IPS-18a (cell line): ENCODE data around the gene SHROOM3.
A peak's percentile ranks its signal among the peaks of the same experiment; 100 is the strongest.

Experiments
- H3K27ac ChIP-seq: one replicate; pipeline ENCODE4 v1.5.1; 2013; ENCODE audit warnings: low read length
- H3K27me3 ChIP-seq: one replicate; pipeline ENCODE4 v1.6.1; 2013; ENCODE audit warnings: mild to moderate bottlenecking, low read length; ENCODE audit not compliant: control insufficient read depth, insufficient read depth
- H3K36me3 ChIP-seq: one replicate; pipeline ENCODE4 v1.6.1; 2013; ENCODE audit warnings: low read depth, low read length; ENCODE audit not compliant: control insufficient read depth
- H3K4me1 ChIP-seq: one replicate; pipeline ENCODE4 v1.6.1; 2013; ENCODE audit warnings: low read depth, low read length; ENCODE audit not compliant: control insufficient read depth
- H3K4me3 ChIP-seq: one replicate; pipeline ENCODE4 v1.5.1; 2013; ENCODE audit warnings: low read length
- H3K9ac ChIP-seq: one replicate; pipeline ENCODE4 v1.6.1; 2013; ENCODE audit warnings: mild to moderate bottlenecking, low read length, moderate library complexity
- H3K9me3 ChIP-seq: one replicate; pipeline ENCODE4 v1.6.1; 2013; ENCODE audit warnings: low read depth, low read length; ENCODE audit not compliant: control insufficient read depth

Gene SHROOM3

GRCh38 chr4:76545226-76545884 lies 110.3 kb downstream of the SHROOM3 start:
- H3K27ac ChIP-seq: no peak overlapping the region
- no peaks in the 10 kb centered on the region for H3K9me3 ChIP-seq
- H3K4me3 ChIP-seq: no peak overlapping the region
- H3K4me1 ChIP-seq: peaks cover 29% of the 10 kb centered on the region
- no peak overlapping the region for H3K9ac ChIP-seq
- H3K36me3 ChIP-seq: no peaks in the 10 kb centered on the region
- no peaks in the 10 kb centered on the region for H3K27me3 ChIP-seq

DNA sequence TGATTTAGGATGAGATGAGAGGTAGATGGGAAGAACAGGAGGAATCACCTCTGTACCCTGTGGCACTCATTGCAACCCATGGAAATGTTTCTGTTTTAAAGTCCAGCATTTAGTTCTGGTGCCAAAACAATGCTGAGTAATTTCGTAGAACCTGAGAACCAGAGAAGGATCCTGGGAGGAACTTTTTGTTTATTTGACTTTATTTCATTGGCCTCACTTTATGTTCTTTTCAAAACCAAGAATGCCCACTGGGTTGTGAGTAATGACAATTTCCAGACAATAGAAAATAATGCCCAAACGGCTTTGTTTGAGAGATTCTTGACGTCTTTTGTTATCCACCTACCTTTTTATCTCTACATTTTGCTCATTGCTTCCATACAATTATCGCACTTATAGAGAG lies 111.3 kb downstream of the SHROOM3 start:
- H3K27ac ChIP-seq: no peak overlapping the region

DNA sequence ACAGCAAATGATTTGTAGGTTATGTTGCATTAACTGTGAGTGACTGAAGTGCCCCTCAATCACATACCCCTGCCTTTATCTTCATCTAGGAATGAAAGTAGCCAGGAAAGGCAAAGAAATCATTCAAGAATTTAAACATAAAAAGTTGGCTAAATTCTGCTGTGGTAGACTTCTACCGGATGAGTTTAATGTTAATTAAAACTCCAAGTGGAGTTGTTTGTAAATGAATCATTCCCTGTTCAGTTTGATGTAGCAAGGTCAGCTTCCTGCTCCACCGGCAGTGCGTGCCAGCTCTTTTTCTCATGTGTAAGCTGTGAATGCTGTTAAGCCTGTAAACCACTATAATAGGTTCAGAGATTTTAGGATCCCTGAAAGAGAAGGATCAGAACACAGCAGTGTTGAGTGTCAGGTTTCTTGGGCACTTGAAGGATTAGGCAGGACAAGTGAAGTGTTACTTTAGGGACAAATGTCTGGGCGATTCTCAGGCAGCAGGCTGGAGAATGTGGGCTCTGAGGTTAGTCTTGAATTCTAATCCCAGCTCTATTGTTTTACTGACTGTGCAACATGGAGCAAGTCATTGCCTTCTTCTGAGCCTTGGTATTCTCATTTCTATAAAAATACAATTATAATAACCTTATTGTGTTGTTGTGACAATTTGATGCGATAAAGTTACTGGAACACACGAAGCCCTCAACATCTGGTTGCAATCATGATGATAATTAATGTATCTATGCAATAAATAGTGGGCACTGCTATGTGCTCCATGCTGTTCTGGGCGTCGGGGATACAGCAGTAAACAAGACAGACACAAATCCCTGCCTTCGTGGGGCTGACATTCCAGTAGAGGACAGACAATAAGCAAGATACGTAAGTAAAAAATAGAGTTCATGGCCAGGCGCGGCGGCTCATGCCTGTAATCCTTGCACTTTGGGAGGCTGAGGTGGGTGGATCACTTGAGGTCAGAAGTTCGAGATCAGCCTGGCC lies 112.0 kb downstream of the SHROOM3 start:
- H3K9ac ChIP-seq: no peak overlapping the region
- no peak overlapping the region for H3K27ac ChIP-seq
- no peaks in the 10 kb centered on the region for H3K27me3 ChIP-seq

More for the DNA sequence above, 111.3 kb downstream of the SHROOM3 start:
- Histone ChIP-seq H3K36me3 (no peaks in the 10 kb centered on the region), H3K9ac (no peak overlapping the region), H3K27me3 (no peaks in the 10 kb centered on the region), H3K9me3 (no peaks in the 10 kb centered on the region), H3K4me1 (peaks cover 22% of the 10 kb centered on the region), H3K4me3 (no peak overlapping the region)

GRCh38 chr4:76548704-76549103 lies 113.7 kb downstream of the SHROOM3 start:
- H3K36me3 ChIP-seq: no peaks in the 10 kb centered on the region
- H3K27me3 ChIP-seq: no peaks in the 10 kb centered on the region
- no peak overlapping the region for H3K27ac ChIP-seq
- H3K4me1 ChIP-seq: peaks cover 19% of the 10 kb centered on the region
- no peak overlapping the region for H3K4me3 ChIP-seq
- H3K9me3 ChIP-seq: no peaks in the 10 kb centered on the region
- no peak overlapping the region for H3K9ac ChIP-seq

More for the DNA sequence above, 112.0 kb downstream of the SHROOM3 start:
- Histone ChIP-seq H3K4me3 (no peak overlapping the region), H3K36me3 (no peaks in the 10 kb centered on the region), H3K4me1 (peaks cover 19% of the 10 kb centered on the region), H3K9me3 (no peaks in the 10 kb centered on the region)

GRCh38 chr4:76549765-76550164 lies 114.7 kb downstream of the SHROOM3 start:
- Histone ChIP-seq H3K36me3 (no peaks in the 10 kb centered on the region), H3K27me3 (no peaks in the 10 kb centered on the region), H3K27ac (no peak overlapping the region), H3K9ac (no peak overlapping the region), H3K9me3 (no peaks in the 10 kb centered on the region), H3K4me1 (peaks cover 19% of the 10 kb centered on the region), H3K4me3 (no peak overlapping the region)

GRCh38 chr4:76550966-76551780 lies 116.1 kb downstream of the SHROOM3 start:
- no peaks in the 10 kb centered on the region for H3K36me3 ChIP-seq
- peaks cover 11% of the 10 kb centered on the region for H3K4me1 ChIP-seq
- no peak overlapping the region for H3K27ac ChIP-seq
- no peak overlapping the region for H3K9ac ChIP-seq
- no peak overlapping the region for H3K4me3 ChIP-seq
- no peaks in the 10 kb centered on the region for H3K9me3 ChIP-seq
- H3K27me3 ChIP-seq: no peaks in the 10 kb centered on the region

DNA sequence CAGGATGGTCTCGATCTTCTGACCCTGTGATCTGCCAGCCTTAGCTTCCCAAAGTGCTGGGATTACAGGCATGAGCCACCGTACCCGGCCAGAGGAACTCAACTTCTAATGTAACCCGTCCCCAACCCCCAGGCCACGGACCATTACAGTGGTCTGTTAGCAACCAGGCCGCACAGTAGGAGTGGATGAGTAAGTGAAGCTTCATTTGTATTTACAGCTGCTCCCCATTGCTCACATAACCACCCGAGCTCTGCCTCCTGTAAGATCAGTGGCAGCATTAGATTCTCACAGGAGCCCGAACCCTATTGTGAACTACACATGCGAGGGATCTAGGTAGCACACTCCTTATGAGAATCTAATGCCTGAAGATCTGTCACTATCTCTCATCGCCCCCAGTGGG lies 119.6 kb downstream of the SHROOM3 start:
- no peaks in the 10 kb centered on the region for H3K36me3 ChIP-seq
- H3K4me3 ChIP-seq: no peak overlapping the region
- H3K9me3 ChIP-seq: no peaks in the 10 kb centered on the region
- no peak overlapping the region for H3K27ac ChIP-seq
- no peak overlapping the region for H3K9ac ChIP-seq
- no peaks in the 10 kb centered on the region for H3K27me3 ChIP-seq
- peaks cover 18% of the 10 kb centered on the region for H3K4me1 ChIP-seq

- Histone ChIP-seq H3K4me1 (peaks cover 25% of the 10 kb centered on the region), H3K27me3 (no peaks in the 10 kb centered on the region), H3K9me3 (no peaks in the 10 kb centered on the region), H3K27ac (no peak overlapping the region), H3K4me3 (no peak overlapping the region), H3K9ac (no peak overlapping the region), H3K36me3 (no peaks in the 10 kb centered on the region)
These were observed 121.4 kb downstream of the SHROOM3 start for GRCh38 chr4:76556452-76556851.

GRCh38 chr4:76558396-76559235 lies 123.6 kb downstream of the SHROOM3 start:
- Histone ChIP-seq H3K27me3 (no peaks in the 10 kb centered on the region), H3K9ac (no peak overlapping the region), H3K9me3 (no peaks in the 10 kb centered on the region), H3K4me1 (peaks cover 30% of the 10 kb centered on the region), H3K36me3 (no peaks in the 10 kb centered on the region), H3K4me3 (peak overlapping the region; percentile 23), H3K27ac (peak overlapping the region; percentile 9)

DNA sequence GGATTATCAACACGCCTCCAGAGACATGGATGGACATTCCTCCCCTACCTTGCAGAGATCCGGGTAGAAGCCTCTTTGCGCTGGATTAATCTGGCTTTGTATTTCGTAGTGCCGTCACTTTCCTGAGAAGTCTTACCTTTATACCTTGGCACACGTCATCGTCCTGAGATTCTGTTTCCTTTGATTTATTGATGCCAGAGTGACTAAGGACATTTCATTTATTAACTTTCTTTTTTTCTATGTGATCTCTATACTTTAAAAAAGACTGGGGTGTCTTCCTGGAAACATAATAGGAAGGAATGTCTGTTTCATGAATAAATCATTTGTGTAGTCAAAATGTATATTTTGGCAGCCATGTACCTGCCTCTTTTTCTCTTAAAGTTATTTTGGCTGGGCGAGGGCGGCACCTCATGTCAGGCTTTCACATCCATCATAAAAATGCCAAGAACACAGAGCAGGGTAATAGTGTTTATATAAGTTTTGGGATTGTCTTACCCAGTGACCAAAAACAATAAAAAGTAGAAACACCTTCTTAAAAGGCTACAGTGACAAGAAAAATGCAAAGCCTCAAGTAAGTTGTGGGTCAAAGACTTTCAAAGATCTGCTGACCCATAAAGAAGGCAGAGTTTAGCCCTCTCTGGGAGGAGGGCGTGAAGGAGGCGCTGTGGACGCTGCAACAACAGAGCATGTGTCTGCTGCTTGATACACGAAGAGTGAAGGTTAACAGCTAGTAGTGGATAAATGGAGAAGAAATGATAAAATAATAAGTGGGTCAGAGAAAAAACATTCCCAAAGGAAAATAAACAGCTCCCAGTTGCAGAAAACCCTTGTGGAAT lies 124.4 kb downstream of the SHROOM3 start:
- peaks cover 30% of the 10 kb centered on the region for H3K4me1 ChIP-seq
- H3K4me3 ChIP-seq: peak overlapping the region; percentile 23
- H3K27ac ChIP-seq: no peak overlapping the region
- no peak overlapping the region for H3K9ac ChIP-seq
- H3K36me3 ChIP-seq: no peaks in the 10 kb centered on the region
- H3K9me3 ChIP-seq: no peaks in the 10 kb centered on the region
- H3K27me3 ChIP-seq: no peaks in the 10 kb centered on the region
